Mucosa of gallbladder (tissue), 1 donor: ENCODE results near the gene SLC4A7. TPM values are rescaled to one million over a fixed set of nuclear protein-coding genes. Genes with fewer than 3 reads are reported as not detected.
A peak's percentile ranks its signal among the peaks of the same experiment; 100 is the strongest.
"Not testable (repeated sequence)": the region's sequence is repeated elsewhere in the genome, so short reads cannot be mapped to it uniquely, and the experiment has no call there.

Experiments
- DNase-seq: peaks from one replicate; pipeline ENCODE4 v3.0.0-alpha.2; 2020; ENCODE audit warnings: low spot score
- total RNA-seq: library from RNA; stranded (reverse); gene quantifications from one replicate; pipeline ENCODE4 v1.2.1, GENCODE V29; 2021
- donor health status: DM: no; HTN: no; CAD: no.

SLC4A7 gene
- total RNA-seq, 1 donor from 2014 or later, result 35.1 TPM

- DNase-seq, result no peak
Measured at GRCh38 chr3:27487383-27487782, 3.2 kb upstream of the SLC4A7 start.

- no peak for DNase-seq
Measured at GRCh38 chr3:27486336-27486735, 2.2 kb upstream of the SLC4A7 start.

- DNase-seq, result no peak
Measured at GRCh38 chr3:27485866-27486265, 1.7 kb upstream of the SLC4A7 start.

- peak; percentile 38 for DNase-seq
Measured at GRCh38 chr3:27483117-27484014, 818 bp downstream of the SLC4A7 start.

GRCh38 chr3:27479806-27480543 is 4.2 kb downstream of the SLC4A7 start:
- no peak for DNase-seq

GRCh38 chr3:27471923-27472550 is 12.1 kb downstream of the SLC4A7 start:
- no peak for DNase-seq

- no peak for DNase-seq
Measured at GRCh38 chr3:27468283-27468886, 15.8 kb downstream of the SLC4A7 start.

GRCh38 chr3:27467545-27467944 is 16.6 kb downstream of the SLC4A7 start:
- DNase-seq, result no peak

- no peak for DNase-seq
Measured at GRCh38 chr3:27464646-27465045, 19.5 kb downstream of the SLC4A7 start.

- DNase-seq, result no peak
Measured at GRCh38 chr3:27462228-27462627, 22.0 kb downstream of the SLC4A7 start.

GRCh38 chr3:27458929-27459328 is 25.3 kb downstream of the SLC4A7 start:
- no peak for DNase-seq

GRCh38 chr3:27456554-27456953 is 27.6 kb downstream of the SLC4A7 start:
- DNase-seq, result no peak

GRCh38 chr3:27454914-27455313 is 29.3 kb downstream of the SLC4A7 start:
- no peak for DNase-seq

- no peak for DNase-seq
Measured at GRCh38 chr3:27454461-27454860, 29.7 kb downstream of the SLC4A7 start.

GRCh38 chr3:27452368-27453090 is 31.7 kb downstream of the SLC4A7 start:
- no peak for DNase-seq

GRCh38 chr3:27451842-27452241 is 32.3 kb downstream of the SLC4A7 start:
- DNase-seq, result no peak

GRCh38 chr3:27451251-27451650 is 32.9 kb downstream of the SLC4A7 start:
- DNase-seq, result no peak

- DNase-seq, result no peak
Measured at GRCh38 chr3:27449530-27450150, 34.5 kb downstream of the SLC4A7 start.

- not testable (repeated sequence) for DNase-seq
Measured at GRCh38 chr3:27442995-27443394, 41.2 kb downstream of the SLC4A7 start.

- DNase-seq, result not testable (repeated sequence)
Measured at GRCh38 chr3:27438352-27438751, 45.8 kb downstream of the SLC4A7 start.

- peak; percentile 68 for DNase-seq
Measured at GRCh38 chr3:27431116-27431515, 53.1 kb downstream of the SLC4A7 start.
